ENCODE data around the gene LARGE1.

- TF ChIP-seq MAFK (IDR thresholded peaks at IDR 0.05; ENCODE audit: low read depth, low read length) (no peak), ZNF274 (IDR thresholded peaks at IDR 0.05; ENCODE audit: borderline replicate concordance, extremely low read depth, low read length) (no peak), SIX5 (IDR thresholded peaks at IDR 0.05; ENCODE audit: low read depth, low read length) (no peak)
- TF ChIP-seq, protein P1, sequence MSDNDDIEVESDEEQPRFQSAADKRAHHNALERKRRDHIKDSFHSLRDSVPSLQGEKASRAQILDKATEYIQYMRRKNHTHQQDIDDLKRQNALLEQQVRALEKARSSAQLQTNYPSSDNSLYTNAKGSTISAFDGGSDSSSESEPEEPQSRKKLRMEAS (IDR thresholded peaks at IDR 0.05) = no peak
- TF ChIP-seq, protein P2, sequence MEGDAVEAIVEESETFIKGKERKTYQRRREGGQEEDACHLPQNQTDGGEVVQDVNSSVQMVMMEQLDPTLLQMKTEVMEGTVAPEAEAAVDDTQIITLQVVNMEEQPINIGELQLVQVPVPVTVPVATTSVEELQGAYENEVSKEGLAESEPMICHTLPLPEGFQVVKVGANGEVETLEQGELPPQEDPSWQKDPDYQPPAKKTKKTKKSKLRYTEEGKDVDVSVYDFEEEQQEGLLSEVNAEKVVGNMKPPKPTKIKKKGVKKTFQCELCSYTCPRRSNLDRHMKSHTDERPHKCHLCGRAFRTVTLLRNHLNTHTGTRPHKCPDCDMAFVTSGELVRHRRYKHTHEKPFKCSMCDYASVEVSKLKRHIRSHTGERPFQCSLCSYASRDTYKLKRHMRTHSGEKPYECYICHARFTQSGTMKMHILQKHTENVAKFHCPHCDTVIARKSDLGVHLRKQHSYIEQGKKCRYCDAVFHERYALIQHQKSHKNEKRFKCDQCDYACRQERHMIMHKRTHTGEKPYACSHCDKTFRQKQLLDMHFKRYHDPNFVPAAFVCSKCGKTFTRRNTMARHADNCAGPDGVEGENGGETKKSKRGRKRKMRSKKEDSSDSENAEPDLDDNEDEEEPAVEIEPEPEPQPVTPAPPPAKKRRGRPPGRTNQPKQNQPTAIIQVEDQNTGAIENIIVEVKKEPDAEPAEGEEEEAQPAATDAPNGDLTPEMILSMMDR (IDR thresholded peaks at IDR 0.05; ENCODE audit: control extremely low read depth in 1 of 3, insufficient read depth in 1 of 3, low read depth in 1 of 3, low read length in 3 of 3) = no peak
Measured at GRCh38 chr22:33879796-33880195, 40.5 kb downstream of the LARGE1 start.
